GM03348 (cell line): ENCODE measurements around the gene INPP4A.

Source experiments
- DNase-seq: peaks from one replicate; pipeline ENCODE4 v3.0.0; 2012; ENCODE audit warnings: low spot score

Gene INPP4A

DNA sequence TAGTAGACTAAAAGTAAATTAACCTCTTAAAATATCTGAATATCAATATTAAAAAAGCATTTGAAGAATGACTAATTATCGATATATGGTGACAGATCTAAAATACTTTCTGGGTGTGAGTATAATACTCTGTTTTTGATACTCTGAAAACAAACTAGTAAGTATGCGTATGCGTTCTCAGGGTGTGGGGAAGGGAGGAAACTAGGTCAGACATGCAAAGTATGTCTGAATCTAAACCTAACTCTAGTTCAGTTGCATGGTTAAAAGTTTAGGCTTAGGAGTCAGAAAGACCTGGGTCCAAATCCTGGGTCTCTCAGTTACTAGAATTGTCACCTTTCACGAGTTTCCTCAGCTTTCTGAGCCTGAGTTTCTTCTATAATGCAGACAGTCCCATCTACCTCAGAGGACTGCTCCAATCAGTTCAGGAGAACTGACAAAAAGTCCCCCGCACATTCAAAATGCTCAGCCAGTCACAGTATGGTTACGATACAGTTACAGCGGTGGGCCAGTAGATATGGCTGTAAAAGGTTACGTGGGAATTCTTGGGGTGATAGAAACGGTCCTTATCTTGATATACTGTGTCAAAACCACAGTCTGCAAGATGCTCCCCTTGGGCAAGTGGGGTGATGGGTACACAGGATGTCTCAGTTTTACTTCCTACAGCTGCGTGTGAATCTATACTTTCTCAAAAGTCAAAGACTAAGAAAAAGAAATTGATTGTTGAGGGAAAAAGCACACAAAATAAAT lies 192.9 kb downstream of the INPP4A start:
- no peak for DNase-seq

DNA sequence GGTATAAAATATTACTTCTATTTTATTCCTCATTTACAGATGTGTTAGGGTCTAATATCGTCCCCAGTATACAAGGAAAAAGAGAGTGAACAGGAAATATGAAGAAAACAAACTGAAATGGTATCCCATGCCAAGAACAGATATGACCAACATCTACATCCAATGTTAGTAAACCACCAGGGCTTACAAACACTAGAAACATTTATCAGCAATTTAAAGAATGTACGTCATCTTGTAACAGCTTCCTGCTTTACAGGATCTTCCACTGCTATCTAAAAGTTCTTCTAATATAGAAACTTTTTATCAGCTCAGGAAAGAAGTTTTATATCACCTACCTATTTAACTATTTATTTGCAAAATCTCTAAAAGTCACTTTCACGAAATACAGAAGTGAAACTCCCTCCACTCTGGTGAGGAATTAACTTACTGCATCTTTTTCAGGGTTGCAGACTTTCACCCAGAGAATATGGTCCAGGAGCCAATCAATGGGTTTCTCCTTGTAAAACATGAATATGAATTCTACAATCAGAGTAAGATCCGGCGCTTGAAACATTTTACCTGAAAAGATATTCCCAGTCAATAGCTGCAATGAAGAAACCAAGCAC lies 198.9 kb downstream of the INPP4A start:
- DNase-seq: no peak
